GM12878 (cell line): Measurements from ENCODE around the gene CCDC81. TPM values are rescaled to one million over a fixed set of nuclear protein-coding genes. Genes with fewer than 3 reads are reported as not detected.

ENCODE experiments used
- ATAC-seq: fragments of 200-7000 bp; cut with Tn5 transposase; 3 replicates; pipeline ENCODE4 v1.9.1; 2020; ENCODE audit warnings: mild to moderate bottlenecking, moderate library complexity
- BruUV-seq: library from RNA; stranded (reverse); fragments of 400-500 nt; replicated peaks from 2 replicates; lab custom pipeline; 2021; lab: Mats Ljungman, UMichigan
- CTCF ChIA-PET: fragments of 300-600 bp; sonication (Branson Sonifier 250); formaldehyde crosslinking; extraction: SDS; loops from one replicate; lab custom pipeline; 2021; ENCODE audit warnings: inconsistent platforms; lab: Yijun Ruan, JAX
- POLR2A ChIA-PET: fragments of 350-600 bp; formaldehyde crosslinking; extraction: SDS; loops from one replicate; lab custom pipeline; 2021; ENCODE audit warnings: inconsistent platforms; lab: Charles Lee
- RAD21 ChIA-PET: fragments of 300-600 bp; sonication (Branson Sonifier 250); formaldehyde crosslinking; loops from one replicate; lab custom pipeline; 2023; ENCODE audit warnings: antibody characterized with exemption; ENCODE audit not compliant: unreplicated experiment; lab: Charles Lee
- SMC1A ChIA-PET: fragments of 300-600 bp; sonication (Branson Sonifier 250); formaldehyde crosslinking; loops from one replicate; lab custom pipeline; 2023; ENCODE audit not compliant: unreplicated experiment, uncharacterized antibody; lab: Charles Lee
- DNase-seq: peaks from one replicate; pipeline ENCODE4 v3.0.0-alpha.2; 2011; ENCODE audit warnings: low read depth, low spot score
- FAIRE-seq: peaks from 3 replicates; lab custom pipeline; 2011; peaks lifted over from hg19 to GRCh38; lab: Jason Lieb, UNC
- H2AFZ ChIP-seq: 2 replicates; pipeline ENCODE4 v1.6.0; 2011; ENCODE audit warnings: low read depth, low read length, control low read depth; ENCODE audit not compliant: control insufficient read depth
- H3K27ac ChIP-seq: 2 replicates; pipeline ENCODE4 v1.5.1; 2011; ENCODE audit warnings: control low read depth; ENCODE audit not compliant: control insufficient read depth, insufficient read depth
- H3K27me3 ChIP-seq, 2 experiments: replicated peaks in 1 of 2; 2 replicates each; pipeline versions ENCODE4 v1.6.0 to v1.6.1; 2011; ENCODE audit warnings: low read length in 1 of 2; ENCODE audit not compliant: control insufficient read depth in 2 of 2, insufficient read depth in 2 of 2
- H3K36me3 ChIP-seq, 2 experiments: 2 replicates each; pipeline ENCODE4 v1.5.1; 2011; ENCODE audit warnings: low read length in 1 of 2; ENCODE audit not compliant: control insufficient read depth in 2 of 2, insufficient read depth in 2 of 2
- H3K4me1 ChIP-seq: 2 replicates; pipeline ENCODE4 v1.6.1; 2011; ENCODE audit warnings: mild to moderate bottlenecking, low read length, moderate library complexity, mixed read lengths; ENCODE audit not compliant: control insufficient read depth, insufficient read depth
- H3K4me2 ChIP-seq: 2 replicates; pipeline ENCODE4 v1.6.0; 2011; ENCODE audit warnings: control low read depth; ENCODE audit not compliant: control insufficient read depth, insufficient read depth
- H3K4me3 ChIP-seq: fragments of 200-600 bp; sonication (generic); 2 replicates; pipeline ENCODE4 v1.5.1; 2016
- H3K79me2 ChIP-seq: 2 replicates; pipeline ENCODE4 v1.6.0; 2011; ENCODE audit warnings: low read length; ENCODE audit not compliant: control insufficient read depth, insufficient read depth
- H3K9ac ChIP-seq: 2 replicates; pipeline ENCODE4 v1.8.0; 2011; ENCODE audit warnings: low read length, control low read depth, mixed read lengths; ENCODE audit not compliant: control insufficient read depth, insufficient read depth
- H3K9me3 ChIP-seq: replicated peaks from 3 replicates; pipeline ENCODE4 v1.5.1; 2011; ENCODE audit warnings: mild to moderate bottlenecking, low read length; ENCODE audit not compliant: control insufficient read depth, insufficient read depth
- H4K20me1 ChIP-seq: 2 replicates; pipeline ENCODE4 v1.6.0; 2011; ENCODE audit not compliant: control insufficient read depth, insufficient read depth
- ASH2L ChIP-seq: fragments of 300-600, 200-600 bp; sonication (generic); IDR thresholded peaks from 2 replicates; pipeline ENCODE4 v1.6.1; 2017; ENCODE audit warnings: low read depth, mild to moderate bottlenecking, borderline replicate concordance
- LARP7 ChIP-seq: fragments of 450-650 bp; IDR thresholded peaks from 2 replicates; pipeline ENCODE4 v1.6.1; 2017; ENCODE audit warnings: mild to moderate bottlenecking
- MEF2A ChIP-seq: IDR thresholded peaks from 2 replicates; pipeline ENCODE4 v1.6.1; 2011; ENCODE audit warnings: low read depth, mild to moderate bottlenecking, low read length, moderate library complexity; ENCODE audit not compliant: insufficient read depth
- POLR2AphosphoS5 ChIP-seq: IDR thresholded peaks from 2 replicates; pipeline ENCODE4 v1.6.1; 2011; ENCODE audit warnings: mild to moderate bottlenecking, low read length, inconsistent platforms
- POU2F2 ChIP-seq: IDR thresholded peaks from 3 replicates; pipeline ENCODE4 v1.6.1; 2011; ENCODE audit warnings: low read depth, mild to moderate bottlenecking, low read length, borderline replicate concordance
- WGBS: methylation state at CpG from one replicate; pipeline ENCODE4 v1.1.6; 2016; ENCODE audit warnings: low lambda C conversion rate; ENCODE audit not compliant: insufficient replicate concordance, insufficient coverage; ENCODE audit errors: missing lambda C conversion rate; 5-methylcytosine and 5-hydroxymethylcytosine counted together
- in situ Hi-C: fragments of 300-500 bp; cut with MboI; formaldehyde crosslinking; loops from 9 replicates; pipeline ENCODE4 v1.14.3; 2018; ENCODE audit warnings: mixed read lengths
- intact Hi-C: fragments of 100-400 bp; cut with micrococcal nuclease; formaldehyde crosslinking; loops from one replicate; pipeline ENCODE4 v1.14.2; 2022; ENCODE audit not compliant: unreplicated experiment
- polyA plus RNA-seq, 11 experiments: library from polyadenylated mRNA; depleted of rRNA in 4 of 11; unstranded in 6 of 11; stranded (reverse) in 5 of 11; fragments of >200 nt; fragmentation: Nextera tagmentation in 4 of 11; fragmentation: Illumina TruSeq in 1 of 11; extraction: Ambion mirVana in 4 of 11; extraction: Trizol in 1 of 11; gene quantifications; 1 replicate in 1 of 11; 2 replicates in 10 of 11; pipeline versions ENCODE4 v1.2.1 to v1.2.3, GENCODE V29; 2011 to 2016; ENCODE audit warnings: inconsistent platforms in 2 of 11, missing spikeins in 2 of 11, low read depth in 1 of 11
- total RNA-seq, 4 experiments: library from RNA; depleted of rRNA in 3 of 4; stranded (reverse); fragments of >200 nt in 3 of 4; fragmentation: Illumina TruSeq in 1 of 4; extraction: Trizol in 1 of 4; gene quantifications; 2 replicates each; pipeline versions ENCODE4 v1.2.1 to v1.2.3, GENCODE V29; 2013 to 2021
- TF ChIP-seq, protein P1 (sequence below): fragments of 450-650 bp; IDR thresholded peaks from 2 replicates; pipeline ENCODE4 v1.6.1; 2017; ENCODE audit warnings: mild to moderate bottlenecking

Gene CCDC81
- total and polyA plus RNA-seq, 10 of the 15 experiments (the other 5 are each of a cell fraction or from before 2014, with no cell fraction given): 0.06 to 0.53 (median 0.22) TPM

- no peak overlapping the region for H3K4me3 ChIP-seq
- TF ChIP-seq POLR2AphosphoS5 (no peak), POU2F2 (no peak), MEF2A (no peak), LARP7 (no peak), ASH2L (no peak)
- TF ChIP-seq, protein P1, sequence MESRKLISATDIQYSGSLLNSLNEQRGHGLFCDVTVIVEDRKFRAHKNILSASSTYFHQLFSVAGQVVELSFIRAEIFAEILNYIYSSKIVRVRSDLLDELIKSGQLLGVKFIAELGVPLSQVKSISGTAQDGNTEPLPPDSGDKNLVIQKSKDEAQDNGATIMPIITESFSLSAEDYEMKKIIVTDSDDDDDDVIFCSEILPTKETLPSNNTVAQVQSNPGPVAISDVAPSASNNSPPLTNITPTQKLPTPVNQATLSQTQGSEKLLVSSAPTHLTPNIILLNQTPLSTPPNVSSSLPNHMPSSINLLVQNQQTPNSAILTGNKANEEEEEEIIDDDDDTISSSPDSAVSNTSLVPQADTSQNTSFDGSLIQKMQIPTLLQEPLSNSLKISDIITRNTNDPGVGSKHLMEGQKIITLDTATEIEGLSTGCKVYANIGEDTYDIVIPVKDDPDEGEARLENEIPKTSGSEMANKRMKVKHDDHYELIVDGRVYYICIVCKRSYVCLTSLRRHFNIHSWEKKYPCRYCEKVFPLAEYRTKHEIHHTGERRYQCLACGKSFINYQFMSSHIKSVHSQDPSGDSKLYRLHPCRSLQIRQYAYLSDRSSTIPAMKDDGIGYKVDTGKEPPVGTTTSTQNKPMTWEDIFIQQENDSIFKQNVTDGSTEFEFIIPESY: no peak
- FAIRE-seq (no peak), DNase-seq (no peak), ATAC-seq (no peak)
- no peaks in the 10 kb centered on the region for H3K9me3 ChIP-seq
- no TSS peak for BruUV-seq
- CTCF ChIA-PET: interaction anchor here (2.5 to 7.0 kb wide), 2 partner anchors 148 to 363 kb away, joined by 11 to 156 read pairs; no protein-coding TSS in a partner anchor
- intact Hi-C loops (loop anchor here (5.0 to 10.0 kb wide), 2 partner anchors 458 to 604 kb away; partner anchors contain the start of gene CCDC83), in situ Hi-C loops (loop anchor here (5.0 kb wide), 3 partner anchors 52 to 358 kb away; no protein-coding TSS in a partner anchor)
- no peaks in the 10 kb centered on the region for H3K79me2 ChIP-seq
- H3K4me2 ChIP-seq: no peak overlapping the region
- no peak overlapping the region for H3K9ac ChIP-seq
- SMC1A ChIA-PET: interaction anchor here (1.4 to 6.4 kb wide), 2 partner anchors 148 to 320 kb away, joined by 3 to 96 read pairs; no protein-coding TSS in a partner anchor
- 8% methylated on average over 1 of the region's 1 CpG for WGBS
- no peaks in the 10 kb centered on the region for H3K4me1 ChIP-seq
- no peak overlapping the region for H2AFZ ChIP-seq
- H4K20me1 ChIP-seq: no peaks in the 10 kb centered on the region
- POLR2A ChIA-PET: no interaction called here
- H3K27ac ChIP-seq: no peak overlapping the region
- H3K36me3 ChIP-seq: no peaks in the 10 kb centered on the region
- RAD21 ChIA-PET: no interaction called here
- H3K27me3 ChIP-seq: no peaks in the 10 kb centered on the region
Measured at GRCh38 chr11:86459002-86459385, 84.3 kb downstream of the CCDC81 start.
